ENCODE results near the gene NTRK2.

- TF ChIP-seq CTCF (IDR thresholded peaks at IDR 0.05; ENCODE audit: low read depth, low read length, missing input control) (no peak), NR2F2 (IDR thresholded peaks at IDR 0.05) (no peak), YY1 (IDR thresholded peaks at IDR 0.05) (no peak)
Observed at GRCh38 chr9:84857211-84857610, 187.7 kb downstream of the NTRK2 start.
